ENCODE results near the gene PSMD8.

DNA sequence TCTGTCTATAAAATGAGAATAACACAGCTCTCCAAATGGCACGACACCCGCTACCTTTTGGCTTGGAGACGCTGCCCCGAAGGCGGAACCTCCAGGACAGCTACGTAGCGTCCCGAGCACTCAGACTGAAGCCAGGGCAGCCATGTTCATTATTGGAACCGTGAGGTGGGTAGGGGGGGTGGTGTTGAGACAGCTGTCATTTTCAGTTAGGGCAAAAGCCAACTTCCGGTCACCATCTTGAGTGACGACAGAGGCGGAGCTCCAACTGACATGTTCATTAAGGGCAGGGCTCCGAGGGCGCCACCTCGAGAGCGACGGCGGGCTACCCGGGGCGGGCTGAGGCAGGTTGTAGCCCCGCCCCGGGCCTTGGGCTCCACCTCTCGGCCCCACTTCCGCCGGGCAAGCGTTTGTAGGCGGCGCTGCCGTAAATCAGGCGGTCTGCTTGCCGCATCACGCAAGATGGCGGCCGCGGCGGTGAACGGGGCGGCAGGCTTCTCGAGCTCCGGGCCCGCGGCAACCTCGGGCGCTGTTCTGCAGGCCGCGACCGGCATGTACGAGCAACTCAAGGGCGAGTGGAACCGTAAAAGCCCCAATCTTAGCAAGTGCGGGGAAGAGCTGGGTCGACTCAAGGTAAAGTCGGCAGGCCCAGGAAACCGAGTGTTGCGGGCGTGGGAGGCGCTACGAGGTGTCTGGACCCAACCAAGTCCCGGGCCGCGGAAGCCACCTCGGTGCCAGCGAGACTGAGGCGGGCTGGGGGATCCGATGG is at the start of gene PSMD8:
- no peak for TF ChIP-seq FOXA1 (IDR thresholded peaks at IDR 0.05)
- TF ChIP-seq SUZ12 (IDR thresholded peaks at IDR 0.05), result no peak

Data from HEK293T (cell line).